ENCODE measurements around the gene MXRA7. TPM values are rescaled to one million over a fixed set of nuclear protein-coding genes. Genes with fewer than 3 reads are reported as not detected.
"Not testable (repeated sequence)": the region's sequence is repeated elsewhere in the genome, so short reads cannot be mapped to it uniquely, and the experiment has no call there.

Gene MXRA7
- total RNA-seq, 4 donors from 2014 or later = 31.0 to 633 (median 52.5) TPM

- 70% methylated on average over 33 of the region's 33 CpGs; no CpG with 5 or more reads in 1 of the 2 donors for WGBS, 2 donors (ENCODE audit: low coverage in 1 of 2)
- Histone ChIP-seq H3K9me3 (no peaks in the 10 kb centered on the region), H3K27ac (peak overlapping the region; percentile 76 to 92 (median 86)), H3K27me3 (no peaks in the 10 kb centered on the region), H3K36me3 (no peaks in the 10 kb centered on the region), H3K4me3 (peak overlapping the region in 1 of 4 donors; percentile 22), H3K4me1 (peaks cover 23 to 71% (median 34%) of the 10 kb centered on the region in 4 donors)
- TF ChIP-seq POLR2AphosphoS5 (IDR thresholded peaks at IDR 0.05) = peak; percentile 17 to 65 (median 36)
- no peak for TF ChIP-seq CTCF (IDR thresholded peaks at IDR 0.05)
- no peak for TF ChIP-seq POLR2A (IDR thresholded peaks at IDR 0.05)
- TF ChIP-seq EP300 (IDR thresholded peaks at IDR 0.05; ENCODE audit: low read depth) = no peak
- intact Hi-C loops (cut with DNase I; ENCODE audit: low total_unique reads) (no loop called here), in situ Hi-C loops (cut with MboI; ENCODE audit: low pct_ligation_motif_present in 1 of 4, low pct_unique_long_range_greater_than_20kb in 1 of 4, low sequenced_read_pairs in 3 of 4) (loop anchor here in 1 of 4 donors (25.0 kb wide), 1 partner anchor 164 kb away; the partner anchor contains the start of genes CYGB and PRCD)
- peak; percentile 43 for DNase-seq
These were observed 9.9 kb downstream of the MXRA7 start for GRCh38 chr17:76700617-76701470.

GRCh38 chr17:76700270-76700616 is 10.5 kb downstream of the MXRA7 start:
- Histone ChIP-seq H3K9me3 (no peaks in the 10 kb centered on the region), H3K27ac (peak overlapping the region; percentile 76 to 92 (median 86)), H3K27me3 (no peaks in the 10 kb centered on the region), H3K4me3 (no peak overlapping the region), H3K4me1 (peaks cover 27 to 77% (median 37%) of the 10 kb centered on the region in 4 donors), H3K36me3 (no peaks in the 10 kb centered on the region)
- TF ChIP-seq POLR2AphosphoS5 (IDR thresholded peaks at IDR 0.05) = no peak
- TF ChIP-seq EP300 (IDR thresholded peaks at IDR 0.05; ENCODE audit: low read depth) = no peak
- TF ChIP-seq CTCF (IDR thresholded peaks at IDR 0.05) = no peak
- TF ChIP-seq POLR2A (IDR thresholded peaks at IDR 0.05) = no peak
- intact Hi-C loops (cut with DNase I; ENCODE audit: low total_unique reads) (no loop called here), in situ Hi-C loops (cut with MboI; ENCODE audit: low pct_ligation_motif_present in 1 of 4, low pct_unique_long_range_greater_than_20kb in 1 of 4, low sequenced_read_pairs in 3 of 4) (loop anchor here in 1 of 4 donors (25.0 kb wide), 1 partner anchor 163 kb away; the partner anchor contains the start of genes CYGB and PRCD)
- DNase-seq = no peak
- 59% methylated on average over 8 of the region's 8 CpGs; no CpG with 5 or more reads in 1 of the 2 donors for WGBS, 2 donors (ENCODE audit: low coverage in 1 of 2)

- peaks cover 27 to 82% (median 41%) of the 10 kb centered on the region in 4 donors for H3K4me1 ChIP-seq
- H3K27me3 ChIP-seq; H3K36me3 ChIP-seq; DNase-seq; H3K4me3 ChIP-seq; in situ Hi-C loops (cut with MboI; ENCODE audit: low pct_ligation_motif_present in 1 of 4, low pct_unique_long_range_greater_than_20kb in 1 of 4, low sequenced_read_pairs in 3 of 4); intact Hi-C loops (cut with DNase I; ENCODE audit: low total_unique reads); H3K9me3 ChIP-seq: not testable (repeated sequence)
- 99% methylated on average over 7 of the region's 7 CpGs; no CpG with 5 or more reads in 1 of the 2 donors for WGBS, 2 donors (ENCODE audit: low coverage in 1 of 2)
- H3K27ac ChIP-seq = peak overlapping the region; percentile 76 to 92 (median 86)
These were observed 12.2 kb downstream of the MXRA7 start for GRCh38 chr17:76698466-76698977.

- peak overlapping the region; percentile 76 to 92 (median 86) for H3K27ac ChIP-seq
- WGBS, 2 donors (ENCODE audit: low coverage in 1 of 2) = 54 to 85% methylated on average over 4 to 17 of the region's 17 CpGs
- DNase-seq = no peak
- in situ Hi-C loops (cut with MboI; ENCODE audit: low pct_ligation_motif_present in 1 of 4, low pct_unique_long_range_greater_than_20kb in 1 of 4, low sequenced_read_pairs in 3 of 4) = no loop called here
- H3K36me3 ChIP-seq = no peaks in the 10 kb centered on the region
- H3K9me3 ChIP-seq = no peaks in the 10 kb centered on the region
- peaks cover 27 to 78% (median 41%) of the 10 kb centered on the region in 4 donors for H3K4me1 ChIP-seq
- no peak overlapping the region for H3K4me3 ChIP-seq
- TF ChIP-seq POLR2A (IDR thresholded peaks at IDR 0.05) (no peak), POLR2AphosphoS5 (IDR thresholded peaks at IDR 0.05) (no peak), EP300 (IDR thresholded peaks at IDR 0.05; ENCODE audit: low read depth) (no peak), CTCF (IDR thresholded peaks at IDR 0.05) (no peak)
- intact Hi-C loops (cut with DNase I; ENCODE audit: low total_unique reads) = no loop called here
- no peaks in the 10 kb centered on the region for H3K27me3 ChIP-seq
These were observed 12.9 kb downstream of the MXRA7 start for GRCh38 chr17:76697702-76698465.

All from transverse colon (tissue), 4 donors.